ENCODE data around the gene COPS2.
"Not testable (repeated sequence)": the region's sequence is repeated elsewhere in the genome, so short reads cannot be mapped to it uniquely, and the experiment has no call there.

Gene COPS2

DNA sequence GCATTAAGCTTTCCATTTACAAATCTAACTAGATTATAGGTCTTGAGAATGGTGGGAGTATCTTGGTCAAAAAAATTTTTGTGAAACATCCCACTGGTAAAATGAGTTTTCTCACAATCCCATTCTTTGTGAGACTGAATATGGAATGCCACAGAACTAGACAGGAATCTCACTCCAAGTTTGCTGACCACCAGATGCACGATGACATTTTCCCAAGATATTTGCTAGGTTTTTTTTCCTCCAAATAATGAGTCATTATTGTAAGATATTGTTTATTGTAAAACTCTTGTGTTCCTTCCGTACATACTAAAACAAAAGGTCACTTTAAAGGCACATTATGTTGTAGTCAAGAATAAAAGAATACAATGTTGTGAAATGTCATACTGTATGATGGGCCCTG lies 53.9 kb downstream of the COPS2 start:
- no peak for DNase-seq

DNA sequence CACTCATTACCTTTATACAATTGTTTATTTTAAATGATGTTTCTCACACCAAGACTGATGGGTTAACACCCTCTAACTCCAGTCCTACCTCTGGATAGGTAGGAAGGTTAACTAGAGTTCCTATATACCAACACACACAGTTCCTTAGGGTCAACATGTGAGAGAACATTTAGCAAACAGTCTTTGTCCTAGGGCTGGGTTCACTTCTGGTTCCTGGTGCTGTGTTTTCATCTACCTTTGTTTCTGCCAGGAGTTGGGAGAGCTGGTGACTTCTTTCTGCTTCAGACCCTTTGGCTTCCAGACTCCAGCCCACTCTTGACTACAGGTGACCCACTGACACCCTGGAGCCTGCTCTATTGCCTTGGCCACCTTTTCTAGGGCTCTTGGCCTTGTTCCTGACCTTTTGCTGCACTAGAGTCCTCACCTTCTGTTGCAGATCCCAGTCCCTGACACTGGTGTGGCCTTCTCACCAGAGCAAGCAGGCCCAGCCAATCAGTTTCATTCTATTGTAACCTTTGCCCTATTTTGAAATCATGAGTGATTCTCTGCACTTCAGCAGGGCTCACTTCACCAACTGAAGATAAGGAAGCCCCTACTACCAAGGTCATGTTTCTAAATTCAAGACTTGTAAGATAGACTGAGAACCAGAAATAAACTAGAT lies 59.2 kb downstream of the COPS2 start:
- DNase-seq: no peak

DNA sequence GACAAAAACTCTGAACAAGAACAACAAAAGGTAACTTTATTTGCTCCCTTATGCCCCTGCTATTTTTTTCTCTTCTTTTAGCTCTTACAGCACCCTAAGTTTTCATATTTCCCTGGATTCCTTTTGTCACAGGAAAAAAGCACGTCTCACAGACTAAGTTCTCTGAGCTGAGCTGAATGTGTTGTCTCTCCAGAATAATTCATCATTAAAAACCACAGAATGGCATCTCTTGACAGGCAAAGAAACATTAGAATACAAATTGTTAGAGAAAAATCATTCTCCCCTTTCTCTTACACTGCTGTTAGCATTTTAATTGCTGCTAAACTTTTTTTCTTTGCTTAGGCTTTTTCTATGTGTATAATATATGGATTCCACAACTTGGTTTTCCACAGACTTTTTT lies 60.5 kb downstream of the COPS2 start:
- DNase-seq: no peak

DNA sequence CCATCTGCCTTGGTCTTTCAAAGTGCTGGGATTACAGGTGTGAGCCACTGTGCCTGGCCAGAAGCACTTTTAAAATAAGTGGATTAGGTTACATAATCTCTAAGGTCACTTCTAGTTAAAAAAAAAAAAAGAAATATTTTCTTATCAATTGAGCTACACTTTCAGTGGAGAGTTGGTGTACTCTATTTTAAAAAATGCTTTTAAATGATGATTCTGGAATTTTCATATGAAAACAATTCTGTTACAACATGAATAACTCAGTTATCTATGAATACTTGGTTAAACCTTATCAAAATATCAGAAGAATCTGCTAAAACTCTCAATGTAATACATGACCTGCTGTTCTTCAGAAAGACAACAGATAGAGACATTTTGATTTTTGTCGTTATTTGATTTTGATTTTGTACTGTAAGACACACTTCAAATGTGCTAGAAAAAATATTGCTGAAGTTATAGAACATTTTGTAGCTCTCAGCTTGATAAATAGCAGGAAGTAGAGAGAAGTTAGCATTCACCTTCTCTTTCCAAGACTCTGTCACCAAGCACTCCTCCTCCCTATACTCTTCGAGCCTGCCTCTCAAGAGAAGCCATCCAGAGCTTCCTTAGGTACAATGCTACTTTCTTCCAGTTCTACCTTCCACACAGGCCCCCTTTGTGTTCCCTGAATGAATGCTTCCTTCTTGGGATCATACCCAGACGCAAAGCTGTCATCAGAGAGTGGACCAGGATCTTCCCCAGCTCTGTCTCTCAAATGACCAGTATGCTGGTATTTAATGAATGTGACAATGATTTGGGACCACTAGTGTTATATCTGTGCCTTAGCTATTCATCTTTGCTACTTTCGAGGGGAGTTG lies 61.9 kb downstream of the COPS2 start:
- DNase-seq: no peak

DNA sequence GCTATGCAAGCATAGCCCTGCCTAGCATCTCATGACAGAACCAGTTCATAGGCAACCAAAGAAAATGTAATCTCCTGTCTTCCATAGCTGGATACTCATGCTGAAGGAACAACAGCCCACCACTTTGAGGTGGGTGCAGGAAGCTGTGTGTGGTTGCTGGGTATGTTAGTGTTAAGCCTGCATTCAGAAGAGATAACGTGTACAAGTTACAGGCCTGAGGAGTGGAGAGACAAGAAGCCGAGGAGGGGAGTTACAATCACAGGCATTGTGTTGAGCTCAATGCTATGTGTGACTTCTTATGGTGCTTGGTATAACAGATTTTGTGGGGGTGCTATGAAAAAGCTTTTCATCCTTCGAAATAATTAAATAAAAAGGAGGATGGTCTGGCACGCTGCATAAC lies 66.4 kb downstream of the COPS2 start:
- no peak for DNase-seq

DNA sequence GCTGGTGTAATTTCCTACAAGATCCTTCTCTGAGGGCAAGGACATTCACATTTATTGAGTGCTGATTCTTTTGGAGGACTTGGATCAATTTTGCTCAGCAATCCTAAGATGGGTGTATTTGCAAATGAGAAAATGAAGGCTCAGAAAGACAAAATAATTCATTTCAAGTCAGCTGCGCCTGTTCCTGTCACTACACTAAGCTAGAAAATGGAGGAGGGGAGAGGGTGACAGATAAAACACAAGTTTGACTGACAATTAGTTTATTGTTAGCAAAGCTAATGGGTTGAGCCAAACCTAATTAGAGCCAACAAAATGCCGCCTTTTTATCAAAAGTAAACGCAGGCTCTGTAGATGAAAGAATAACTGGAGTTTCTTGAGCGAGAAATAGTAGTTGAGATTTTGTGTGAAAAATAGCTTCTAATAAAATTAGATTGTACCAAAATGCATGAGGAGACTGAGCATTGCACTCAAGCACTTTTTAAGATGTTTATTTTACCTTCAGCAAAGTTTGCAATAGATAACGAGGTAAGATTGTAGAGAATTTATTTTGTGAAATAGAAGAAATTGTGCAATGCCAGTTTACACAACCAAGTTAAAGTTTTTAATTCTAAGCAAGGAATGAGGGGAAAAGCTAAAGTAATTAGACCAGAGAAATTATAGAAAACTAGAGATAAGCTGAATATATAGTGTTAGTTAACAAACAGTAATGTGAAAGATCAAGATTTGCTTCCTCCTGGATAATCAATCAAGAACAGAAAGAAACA lies 69.5 kb downstream of the COPS2 start:
- DNase-seq: no peak

DNA sequence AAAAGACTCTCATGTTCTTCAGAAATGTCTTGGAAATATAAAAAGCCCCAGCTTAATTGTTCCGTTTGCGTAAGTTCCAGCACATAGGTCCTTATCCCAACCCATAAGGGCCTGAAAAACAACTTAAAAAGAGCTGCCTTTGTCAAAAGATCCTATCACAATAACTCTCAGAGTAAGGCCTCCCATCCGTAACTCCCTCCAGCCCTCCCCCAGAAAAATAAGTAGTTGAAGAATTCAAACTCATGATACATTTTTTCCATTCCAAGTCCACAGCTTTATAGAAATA lies 71.2 kb downstream of the COPS2 start:
- no peak for DNase-seq

DNA sequence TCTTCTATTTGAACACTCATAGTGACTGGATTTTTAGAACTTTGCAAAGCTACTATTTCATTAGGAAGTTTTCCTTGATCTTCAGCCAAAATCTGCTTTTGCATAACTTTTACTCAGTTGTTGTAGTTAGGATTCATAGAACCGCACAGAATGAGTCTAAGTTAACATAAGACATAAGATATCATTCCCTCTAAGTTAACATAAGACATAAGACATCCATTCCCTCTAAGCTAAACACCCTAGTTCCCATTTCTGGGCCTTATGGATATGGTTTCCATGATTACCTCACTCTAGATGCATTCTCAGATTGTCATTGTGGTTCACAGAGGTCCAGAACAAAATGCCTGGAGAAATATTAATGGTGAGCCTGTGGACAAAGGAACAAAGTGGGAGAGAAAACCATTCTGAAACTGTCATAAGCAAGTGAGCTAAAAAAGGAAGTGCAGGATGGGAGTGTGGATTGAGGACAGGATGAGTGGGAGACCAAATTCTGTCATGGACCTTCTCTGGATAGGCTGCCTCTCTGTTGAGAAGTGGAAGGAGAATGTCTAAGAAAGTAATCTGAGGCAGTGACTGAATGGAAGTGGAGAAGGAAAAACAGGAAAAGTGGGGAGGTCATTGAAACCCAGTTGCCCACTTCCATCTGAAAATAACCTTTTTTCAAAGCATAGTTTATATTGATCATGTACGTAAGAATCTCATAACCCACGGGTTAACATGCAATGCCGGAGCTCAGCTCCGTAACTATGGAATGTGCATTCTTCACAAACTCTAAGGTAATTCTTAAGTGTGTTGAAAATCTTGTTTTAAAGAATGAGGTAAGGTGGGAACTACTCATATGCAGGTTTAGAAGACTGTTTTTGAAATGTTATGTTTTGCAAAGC lies 71.8 kb downstream of the COPS2 start:
- DNase-seq: no peak

DNA sequence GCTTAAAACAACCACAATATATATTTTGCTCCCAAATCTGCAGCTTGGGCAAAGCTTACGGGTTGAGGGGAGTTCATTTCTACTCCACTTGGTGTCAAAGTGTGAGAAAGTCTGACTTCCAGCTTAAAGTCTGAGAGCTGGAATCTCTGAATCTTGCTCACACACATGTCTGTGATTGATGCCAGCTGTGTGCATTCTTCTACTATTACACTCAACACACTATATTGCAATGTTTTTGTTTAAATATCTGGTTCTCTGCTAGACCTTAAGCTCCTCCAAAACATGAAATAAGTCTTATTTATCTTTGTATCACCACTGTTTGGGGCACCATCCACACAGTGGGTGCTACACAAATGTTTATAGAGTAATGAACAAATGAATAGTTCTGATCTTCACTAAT lies 72.4 kb downstream of the COPS2 start:
- DNase-seq: no peak

DNA sequence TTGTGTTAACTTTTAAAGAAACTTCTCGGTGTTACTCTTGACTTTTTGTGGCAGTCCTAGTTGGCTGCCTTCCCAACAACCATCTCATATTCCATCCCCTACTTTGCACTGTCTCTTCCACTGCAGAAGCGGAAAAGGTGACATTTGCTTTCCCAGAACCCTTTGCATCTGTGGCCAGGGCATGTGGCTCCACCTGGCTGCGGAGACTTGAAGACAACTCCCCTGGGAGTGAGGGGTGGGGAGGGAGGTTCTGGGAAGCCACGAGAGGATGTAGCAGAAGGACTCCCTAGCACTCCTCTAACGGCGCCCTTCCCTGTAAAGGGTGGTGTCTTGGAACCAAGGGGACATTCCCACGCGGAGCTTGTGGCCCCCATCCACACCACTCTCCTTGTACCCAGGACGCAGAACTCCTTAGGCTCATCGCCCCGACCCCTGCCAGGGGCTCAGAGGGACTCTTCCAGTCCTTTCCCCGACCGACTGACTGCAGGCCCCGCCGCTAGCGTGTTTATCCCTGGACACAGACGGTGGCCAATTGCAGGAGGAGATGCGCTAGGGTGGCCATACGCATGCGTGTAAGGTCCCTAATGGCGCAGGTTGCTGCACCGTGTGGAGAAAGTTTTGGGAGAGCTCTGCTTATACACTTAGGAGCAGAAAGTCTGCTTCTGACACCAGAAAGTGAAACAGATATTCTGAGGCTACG lies 75.9 kb downstream of the COPS2 start:
- no peak for DNase-seq

DNA sequence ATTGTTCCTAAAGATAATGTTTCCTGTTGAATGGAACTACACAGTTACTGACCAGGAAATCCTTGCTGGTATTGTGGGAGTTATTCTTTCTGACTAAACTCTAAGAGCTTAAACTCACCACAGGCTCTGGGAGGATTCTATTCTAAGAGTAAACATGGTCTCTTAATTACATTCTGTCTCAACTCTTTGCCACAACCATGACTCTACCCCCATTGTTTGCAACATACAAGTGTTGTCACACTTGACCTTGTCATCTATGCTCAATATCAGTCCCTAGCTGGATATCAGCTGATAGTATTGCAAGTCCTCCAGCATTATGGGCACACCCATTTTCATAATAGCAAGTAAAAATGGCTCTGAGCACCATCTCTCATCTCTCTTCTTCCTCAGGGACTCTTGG lies 79.5 kb downstream of the COPS2 start:
- no peak for DNase-seq

DNA sequence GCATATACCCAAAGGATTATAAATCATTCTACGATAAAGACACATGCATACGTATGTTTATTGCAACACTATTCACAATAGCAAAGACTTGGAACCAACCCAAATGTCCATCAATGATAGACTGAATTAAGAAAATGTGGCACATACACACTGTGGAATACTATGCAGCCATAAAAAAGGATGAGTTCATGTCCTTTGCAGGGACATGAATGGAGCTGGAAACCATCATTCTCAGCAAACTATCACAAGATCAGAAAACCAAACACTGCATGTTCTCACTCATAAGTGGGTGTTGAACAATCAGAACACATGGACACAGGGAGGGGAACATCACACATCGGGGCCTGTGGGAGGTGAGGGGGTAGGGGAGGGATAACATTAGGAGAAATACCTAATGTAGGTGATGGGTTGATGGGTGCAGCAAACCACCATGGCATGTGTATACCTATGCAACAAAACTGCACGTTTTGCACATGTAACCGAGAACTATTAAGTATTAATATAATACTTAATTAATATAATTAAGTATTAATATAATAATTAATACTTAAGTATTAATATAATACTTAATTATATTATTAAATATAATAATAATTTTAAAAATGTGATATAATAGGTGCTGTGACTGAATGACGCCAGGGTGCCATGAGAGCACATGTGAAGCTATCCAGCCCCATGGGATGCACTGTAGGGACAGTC lies 80.7 kb downstream of the COPS2 start:
- not testable (repeated sequence) for DNase-seq
